Measurements from ENCODE around the gene GAS6.

The GAS6 gene

DNA sequence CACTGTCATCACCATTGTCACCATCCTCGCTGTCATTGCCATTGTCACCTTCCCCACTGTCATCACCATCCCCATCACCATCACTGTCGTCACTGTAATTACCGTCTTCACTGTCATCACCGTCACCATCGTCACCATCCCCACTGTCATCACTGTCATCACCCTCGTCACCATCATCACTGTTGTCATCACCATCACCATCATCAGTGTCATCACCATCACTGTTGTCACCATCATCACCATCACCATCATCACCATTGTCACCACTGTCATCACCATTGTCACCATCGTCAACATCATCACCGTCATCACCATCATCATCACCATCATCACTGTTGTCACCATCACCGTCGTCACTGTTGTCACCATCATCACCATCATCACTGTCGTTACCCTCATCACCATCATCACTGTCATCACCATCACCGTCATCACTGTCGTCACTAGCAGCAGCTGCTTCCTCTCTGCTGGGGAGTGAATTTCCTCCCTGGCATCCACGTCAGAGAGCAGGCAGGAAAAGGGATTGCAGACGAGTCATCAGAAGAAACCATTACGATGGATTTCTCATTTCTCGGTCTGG is 77.5 kb downstream of the GAS6 start:
- ATAC-seq (no peak), DNase-seq (no peak)
- Mint-ChIP-seq H3K4me1 (peaks cover 7% of the 10 kb centered on the region), H3K27me3 (peaks cover 22% of the 10 kb centered on the region), H3K27ac (no peak overlapping the region), H3K4me3 (no peak overlapping the region), H3K9me3 (no peaks in the 10 kb centered on the region)

- DNase-seq (peak in 1 of 2 donors; percentile 47), ATAC-seq (peak; percentile 64)
- Mint-ChIP-seq H3K4me1 (peaks cover 7% of the 10 kb centered on the region), H3K9me3 (no peaks in the 10 kb centered on the region), H3K27me3 (peaks cover 22% of the 10 kb centered on the region), H3K27ac (peak overlapping the region in 1 of 2 donors; percentile 15), H3K4me3 (no peak overlapping the region)
Measured at GRCh38 chr13:113785051-113786010, 78.5 kb downstream of the GAS6 start.

GRCh38 chr13:113784645-113785024 is 79.2 kb downstream of the GAS6 start:
- peak overlapping the region in 1 of 2 donors; percentile 15 for H3K27ac Mint-ChIP-seq

GRCh38 chr13:113783966-113784644 is 79.8 kb downstream of the GAS6 start:
- Mint-ChIP-seq H3K27ac (no peak overlapping the region), H3K9me3 (no peaks in the 10 kb centered on the region), H3K4me3 (no peak overlapping the region), H3K4me1 (peaks cover 7% of the 10 kb centered on the region), H3K27me3 (peaks cover 25% of the 10 kb centered on the region)
- ATAC-seq (no peak), DNase-seq (no peak)

More at GRCh38 chr13:113784645-113785024, 79.2 kb downstream of the GAS6 start:
- Mint-ChIP-seq H3K9me3 (no peaks in the 10 kb centered on the region), H3K4me3 (no peak overlapping the region), H3K27me3 (peaks cover 23% of the 10 kb centered on the region), H3K4me1 (peaks cover 7% of the 10 kb centered on the region)
- DNase-seq (no peak), ATAC-seq (no peak)

- Mint-ChIP-seq H3K9me3 (no peaks in the 10 kb centered on the region), H3K27ac (no peak overlapping the region), H3K4me1 (peaks cover 7% of the 10 kb centered on the region), H3K4me3 (no peak overlapping the region), H3K27me3 (peaks cover 29% of the 10 kb centered on the region)
- DNase-seq (no peak), ATAC-seq (no peak)
Measured at GRCh38 chr13:113783200-113783881, 80.5 kb downstream of the GAS6 start.

GRCh38 chr13:113782472-113782871 is 81.4 kb downstream of the GAS6 start:
- DNase-seq (no peak), ATAC-seq (no peak)
- Mint-ChIP-seq H3K4me1 (peaks cover 7% of the 10 kb centered on the region), H3K4me3 (no peak overlapping the region), H3K27me3 (peaks cover 34% of the 10 kb centered on the region), H3K9me3 (no peaks in the 10 kb centered on the region), H3K27ac (no peak overlapping the region)

GRCh38 chr13:113781571-113781970 is 82.3 kb downstream of the GAS6 start:
- H3K4me1 Mint-ChIP-seq, result peaks cover 7% of the 10 kb centered on the region
- H3K27ac Mint-ChIP-seq, result no peak overlapping the region
- ATAC-seq (no peak), DNase-seq (no peak)
- H3K27me3 Mint-ChIP-seq, result peaks cover 41% of the 10 kb centered on the region
- H3K4me3 Mint-ChIP-seq, result no peak overlapping the region
- no peaks in the 10 kb centered on the region for H3K9me3 Mint-ChIP-seq

DNA sequence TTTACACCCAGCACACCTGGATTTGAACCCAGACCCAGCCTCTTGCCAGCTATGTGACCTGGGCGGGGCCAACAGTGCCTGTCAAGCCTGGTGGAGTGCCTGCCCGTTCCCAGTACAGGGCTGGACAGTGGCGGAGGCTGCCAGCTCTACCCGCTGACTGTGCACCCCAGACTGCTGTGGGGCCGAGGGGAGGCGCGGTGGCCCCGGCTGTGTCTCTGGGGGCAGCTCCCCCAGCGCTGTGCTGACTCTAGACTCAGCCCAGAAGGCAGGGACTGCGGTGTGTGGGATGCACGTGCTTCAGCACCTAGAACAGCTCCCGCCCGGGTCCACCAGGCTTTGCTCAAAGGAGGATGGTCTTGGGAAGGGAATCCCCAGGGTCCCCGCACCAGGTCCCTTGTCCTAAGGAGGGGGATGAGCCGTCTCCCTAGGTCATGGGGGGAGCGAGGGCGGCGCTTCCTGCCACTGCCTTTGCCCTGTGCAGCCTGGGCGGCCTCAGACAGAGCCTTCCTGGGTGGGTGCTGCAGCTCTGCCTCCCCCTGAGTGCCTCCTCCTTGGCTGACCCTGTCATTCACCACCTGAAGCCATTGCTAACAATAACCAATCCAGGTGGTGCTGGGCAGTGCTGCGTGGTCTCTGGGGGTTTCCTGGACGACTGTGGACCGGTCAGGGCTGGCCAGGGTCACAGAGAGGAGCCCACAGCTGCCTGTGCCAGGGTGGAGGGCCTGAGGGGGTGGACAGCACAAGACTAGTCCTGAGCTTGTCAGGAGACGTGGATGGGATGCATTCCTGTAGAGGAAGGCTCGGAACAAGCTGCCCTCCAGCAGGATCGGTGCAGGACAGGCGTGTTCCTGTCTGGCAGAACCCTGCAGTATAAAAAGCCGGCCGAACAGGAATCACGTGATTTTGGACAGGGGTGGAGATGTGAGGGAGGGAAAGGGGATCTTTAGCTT is 86.3 kb downstream of the GAS6 start:
- peaks cover 0 to 3% of the 10 kb centered on the region in 2 donors for H3K9me3 Mint-ChIP-seq
- peaks cover 26% of the 10 kb centered on the region for H3K27me3 Mint-ChIP-seq
- peak; percentile 23 for ATAC-seq
- no peak overlapping the region for H3K27ac Mint-ChIP-seq
- no peaks in the 10 kb centered on the region for H3K4me1 Mint-ChIP-seq
- no peak for DNase-seq
- no peak overlapping the region for H3K4me3 Mint-ChIP-seq

GRCh38 chr13:113776231-113777125 is 87.4 kb downstream of the GAS6 start:
- H3K27ac Mint-ChIP-seq, result no peak overlapping the region
- H3K4me3 Mint-ChIP-seq, result no peak overlapping the region
- peaks cover 0 to 5% of the 10 kb centered on the region in 2 donors for H3K9me3 Mint-ChIP-seq
- H3K4me1 Mint-ChIP-seq, result peaks cover 7% of the 10 kb centered on the region
- ATAC-seq (no peak), DNase-seq (no peak)
- peaks cover 26% of the 10 kb centered on the region for H3K27me3 Mint-ChIP-seq

DNA sequence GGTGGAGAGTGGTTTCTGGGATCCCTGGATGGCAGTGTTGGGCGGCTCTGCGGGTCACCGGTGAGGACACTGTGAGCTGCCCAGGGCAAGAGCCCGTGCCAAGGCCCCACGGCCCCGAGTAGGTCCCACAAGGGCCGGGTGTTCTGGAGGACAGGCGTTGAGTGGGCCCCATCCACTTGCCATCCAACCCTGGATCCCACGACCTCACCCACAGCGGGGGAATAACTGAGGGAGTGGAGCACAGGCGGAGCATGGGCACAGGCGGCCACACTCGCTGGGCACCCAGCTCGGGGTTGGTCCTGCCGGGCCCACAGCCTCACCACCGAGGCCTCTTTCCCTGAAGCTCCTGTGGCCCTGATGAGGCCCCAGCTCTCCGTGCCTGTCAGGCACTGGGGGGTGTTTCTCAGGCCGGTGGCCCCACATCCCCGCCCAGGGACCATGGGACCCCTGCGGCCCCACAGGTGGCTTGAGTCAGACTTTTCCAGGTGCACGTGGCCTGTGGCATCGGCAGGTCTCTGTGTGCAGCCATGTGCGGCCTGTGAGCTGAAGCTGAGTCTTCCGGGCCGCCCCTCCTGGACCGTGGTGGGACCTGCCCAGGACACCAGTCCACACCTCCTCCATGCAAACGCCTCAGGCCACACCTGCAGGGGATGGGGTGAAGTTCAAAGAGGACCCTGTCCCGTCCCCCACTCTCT is 88.3 kb downstream of the GAS6 start:
- H3K27me3 Mint-ChIP-seq, result peaks cover 26% of the 10 kb centered on the region
- no peak overlapping the region for H3K27ac Mint-ChIP-seq
- no peak overlapping the region for H3K4me3 Mint-ChIP-seq
- peaks cover 7% of the 10 kb centered on the region for H3K4me1 Mint-ChIP-seq
- DNase-seq (no peak), ATAC-seq (no peak)
- peaks cover 0 to 5% of the 10 kb centered on the region in 2 donors for H3K9me3 Mint-ChIP-seq

DNA sequence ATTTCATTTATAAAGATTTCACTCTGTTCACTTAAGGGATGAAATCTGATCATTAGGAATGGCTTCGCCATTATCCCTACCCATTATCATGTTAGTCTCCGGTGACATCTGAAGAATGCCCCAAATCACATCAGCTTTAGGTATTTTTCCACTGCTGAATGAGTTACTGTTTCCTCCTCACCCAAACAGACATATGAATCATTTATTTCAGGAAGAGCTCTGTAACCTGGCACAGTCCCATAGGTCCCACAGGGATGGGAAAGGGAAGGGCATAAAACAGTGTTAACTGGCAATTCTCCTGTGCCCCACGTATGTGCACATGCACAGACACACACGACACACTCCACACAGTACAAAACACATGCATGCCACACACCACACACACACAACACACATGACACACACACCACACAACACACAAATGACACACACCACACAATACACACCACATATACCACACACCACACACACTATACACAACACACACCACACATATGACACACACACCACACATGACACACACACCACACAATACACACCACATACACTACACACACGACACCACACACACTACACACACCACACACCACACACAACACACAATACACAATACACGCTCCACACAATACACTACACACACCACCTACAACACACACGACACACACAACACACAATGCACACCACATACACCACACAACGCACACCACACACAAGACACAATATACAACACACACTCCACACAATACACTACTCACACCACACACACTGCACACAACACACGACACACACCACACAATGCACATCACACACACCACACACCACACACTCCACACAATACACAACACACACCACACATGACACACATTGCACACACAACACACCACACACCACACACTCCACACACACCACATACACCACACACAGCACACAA is 89.4 kb downstream of the GAS6 start:
- ATAC-seq, result no peak
- no peak for DNase-seq
- Mint-ChIP-seq H3K27me3 (peaks cover 23% of the 10 kb centered on the region), H3K4me1 (peaks cover 7% of the 10 kb centered on the region), H3K4me3 (no peak overlapping the region), H3K9me3 (peaks cover 0 to 5% of the 10 kb centered on the region in 2 donors), H3K27ac (no peak overlapping the region)

- Mint-ChIP-seq H3K27ac (no peak overlapping the region), H3K4me3 (no peak overlapping the region), H3K27me3 (peaks cover under 1% of the 10 kb centered on the region), H3K4me1 (peaks cover 7% of the 10 kb centered on the region), H3K9me3 (peaks cover 0 to 5% of the 10 kb centered on the region in 2 donors)
- DNase-seq, result no peak
- peak; percentile 77 for ATAC-seq
Measured at GRCh38 chr13:113771709-113772331, 92.1 kb downstream of the GAS6 start.

All from stimulated activated naive CD8-positive, alpha-beta T cell treated with anti-CD3 and anti-CD28 coated beads, Interleukin-15, amount 100 ng/mL, for 72 hours (primary cell).